HG02571 (cell line): ENCODE measurements around the gene HCFC2.

Experiments used
- ATAC-seq: cut with Tn5 transposase; IDR thresholded peaks from one replicate; pipeline ENCODE4 v1.9.1; 2021; ENCODE audit warnings: mild to moderate bottlenecking, moderate library complexity; ENCODE audit not compliant: unreplicated experiment

Gene HCFC2

DNA sequence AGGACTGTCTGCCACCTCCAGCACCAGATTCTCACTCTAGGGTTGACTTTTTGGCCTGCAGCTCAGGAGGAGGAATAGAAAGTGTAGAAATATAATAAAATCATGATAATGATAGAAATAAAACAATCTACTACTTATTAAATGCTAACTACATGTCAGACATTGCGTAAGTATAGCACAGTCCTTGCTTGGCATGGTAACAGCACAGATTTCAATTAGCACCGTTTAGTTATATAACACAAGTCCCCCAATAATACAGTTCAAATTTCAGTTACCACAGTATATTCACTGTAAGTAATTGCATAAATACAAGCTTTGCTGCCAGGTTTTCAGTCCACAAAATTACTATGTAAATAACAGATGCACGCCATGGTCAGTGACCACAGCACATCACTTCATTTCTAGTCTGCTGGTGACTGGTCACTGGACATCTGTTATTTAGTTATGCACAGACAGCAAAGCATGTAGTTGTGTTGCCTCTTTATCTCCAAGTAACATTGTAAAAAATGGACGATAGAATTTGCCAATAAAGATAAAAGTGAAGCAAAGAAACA lies 7.8 kb upstream of the HCFC2 start:
- ATAC-seq: no peak

DNA sequence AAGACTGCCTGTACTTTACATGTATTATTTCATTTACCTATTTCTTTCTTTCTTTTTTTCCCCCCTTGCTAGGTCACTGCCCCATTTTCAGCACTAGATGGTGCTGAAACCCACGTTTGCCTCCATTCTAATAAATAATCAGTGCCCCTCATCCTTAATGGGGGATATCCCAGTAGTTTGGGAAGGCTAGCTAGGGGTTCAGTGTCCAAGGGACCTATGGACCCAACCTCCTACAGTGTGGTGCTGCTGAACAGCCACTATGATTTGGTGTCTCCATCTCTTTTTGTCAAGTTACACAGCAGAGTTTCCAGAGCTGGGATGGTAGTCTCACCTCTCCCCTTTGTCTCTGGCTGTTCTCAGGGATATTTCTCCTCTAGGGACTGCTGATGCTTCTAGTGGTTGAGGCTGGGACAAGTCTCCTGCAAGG lies 6.5 kb upstream of the HCFC2 start:
- no peak for ATAC-seq

DNA sequence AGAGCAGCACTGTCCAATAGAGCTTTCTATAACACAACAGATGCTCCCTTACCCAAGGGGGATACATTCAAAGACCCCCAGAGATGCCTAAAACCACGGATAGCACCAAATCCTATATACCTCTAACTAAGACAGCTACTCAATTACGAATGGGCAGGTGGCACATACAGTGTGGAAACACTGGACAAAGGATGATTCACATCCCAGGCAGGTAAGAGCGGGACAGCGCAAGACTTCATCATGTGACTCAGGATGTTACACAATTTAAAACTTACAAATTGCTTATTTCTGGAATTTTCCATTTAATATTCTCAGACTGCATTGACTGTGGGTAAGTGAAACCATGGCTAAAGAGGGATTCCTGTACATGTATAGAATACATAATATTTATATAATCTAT lies 5.5 kb upstream of the HCFC2 start:
- ATAC-seq: no peak

DNA sequence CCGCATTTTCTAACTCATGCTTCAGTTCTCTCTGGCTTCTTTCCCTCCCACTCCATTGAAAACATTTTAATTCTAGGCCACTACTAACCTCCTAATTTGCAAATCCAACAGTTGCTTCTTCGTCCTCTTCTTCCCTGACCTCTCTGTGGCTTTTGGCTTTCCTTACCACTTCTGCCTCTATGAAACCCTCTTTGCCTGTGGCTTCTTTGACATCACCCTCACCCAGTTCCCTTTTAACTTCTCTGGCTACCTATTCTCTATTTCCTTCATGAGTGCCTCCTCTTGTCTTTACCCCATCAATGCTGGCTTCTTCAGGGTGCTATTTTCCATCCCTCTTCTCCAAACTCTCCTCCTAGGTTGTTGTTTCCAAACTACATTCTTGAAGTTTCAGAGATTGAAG lies 4.4 kb upstream of the HCFC2 start:
- ATAC-seq: no peak

DNA sequence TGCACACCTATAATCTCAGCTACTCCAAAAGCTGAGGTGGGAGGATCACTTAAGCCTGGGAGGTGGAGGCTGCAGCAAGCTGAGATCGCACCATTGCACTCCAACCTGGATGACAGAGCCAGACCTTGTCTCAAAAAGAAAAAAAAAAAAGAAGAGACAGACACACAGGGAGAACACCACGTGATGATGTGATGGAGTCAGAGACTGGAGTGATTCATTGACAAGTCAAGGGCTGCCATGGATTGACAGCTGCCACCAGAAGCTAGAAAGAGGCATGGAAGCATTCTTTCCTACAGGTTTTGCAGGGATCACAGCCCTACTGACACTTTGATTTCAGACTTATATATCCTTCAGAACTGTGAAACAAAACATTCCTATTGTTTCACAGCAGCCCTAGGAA lies 3.5 kb upstream of the HCFC2 start:
- no peak for ATAC-seq

DNA sequence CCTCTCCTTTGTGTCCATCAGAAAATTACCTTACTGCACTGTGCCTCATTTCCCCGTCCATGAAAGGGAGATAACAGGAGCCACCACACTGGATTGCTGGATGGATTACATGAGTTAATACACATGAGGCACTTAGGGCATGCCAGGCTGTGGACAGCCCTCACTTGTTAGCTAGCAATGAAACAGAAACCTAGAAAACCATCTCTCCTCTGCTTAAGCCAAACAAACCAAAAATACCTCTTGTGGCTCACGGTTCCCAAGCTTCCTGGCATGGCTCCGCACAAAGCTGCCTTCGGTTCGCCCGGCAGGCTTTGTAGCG lies 660 bp upstream of the HCFC2 start:
- ATAC-seq: peak; percentile 30

DNA sequence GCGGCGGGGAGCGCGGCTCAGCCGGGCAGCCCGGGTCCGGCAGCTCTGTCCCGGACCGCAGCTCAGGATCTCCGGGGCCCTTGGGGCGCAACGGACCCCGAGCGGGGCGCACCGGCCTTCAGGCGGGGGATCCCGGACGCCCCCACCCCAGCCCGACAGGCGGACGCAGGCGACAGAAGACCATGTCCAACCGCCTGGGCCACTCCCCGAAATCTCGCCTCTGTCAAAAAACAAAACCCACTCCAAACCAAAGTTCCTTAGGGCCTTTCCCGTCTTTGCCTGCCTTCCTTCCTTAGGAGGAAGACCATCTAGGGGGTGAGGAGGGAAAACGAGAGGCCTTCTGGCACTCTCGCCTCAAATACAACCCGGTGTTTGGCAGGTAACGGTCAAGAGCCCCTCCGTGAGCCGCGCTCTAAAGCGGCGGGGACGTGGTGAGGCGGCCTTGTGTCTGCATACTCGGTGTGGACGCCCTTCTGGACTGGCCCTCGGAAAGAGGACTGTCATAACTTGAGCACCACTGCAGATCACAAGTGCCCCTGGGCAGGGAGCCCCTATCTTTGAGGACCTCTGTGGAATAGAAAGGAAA lies 604 bp downstream of the HCFC2 start:
- ATAC-seq: no peak

DNA sequence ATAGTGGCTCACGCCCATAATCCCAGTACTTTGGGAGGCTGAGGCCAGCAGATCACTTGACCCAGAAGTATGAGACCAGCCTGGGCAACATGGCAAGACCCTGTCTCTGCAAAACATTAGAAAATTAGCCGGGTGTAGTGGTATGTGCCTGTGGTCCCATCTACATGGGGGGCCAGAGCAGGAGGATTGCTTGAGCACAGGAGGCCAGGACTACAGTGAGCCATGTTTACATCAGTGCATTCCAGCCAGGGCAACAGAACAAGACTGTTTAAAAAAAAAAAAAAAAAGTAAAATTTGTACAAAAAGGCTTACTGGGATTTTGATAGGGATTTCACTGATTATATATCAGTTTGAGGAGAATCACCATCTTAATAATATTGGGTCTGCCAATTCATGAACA lies 7.8 kb downstream of the HCFC2 start:
- ATAC-seq: no peak

DNA sequence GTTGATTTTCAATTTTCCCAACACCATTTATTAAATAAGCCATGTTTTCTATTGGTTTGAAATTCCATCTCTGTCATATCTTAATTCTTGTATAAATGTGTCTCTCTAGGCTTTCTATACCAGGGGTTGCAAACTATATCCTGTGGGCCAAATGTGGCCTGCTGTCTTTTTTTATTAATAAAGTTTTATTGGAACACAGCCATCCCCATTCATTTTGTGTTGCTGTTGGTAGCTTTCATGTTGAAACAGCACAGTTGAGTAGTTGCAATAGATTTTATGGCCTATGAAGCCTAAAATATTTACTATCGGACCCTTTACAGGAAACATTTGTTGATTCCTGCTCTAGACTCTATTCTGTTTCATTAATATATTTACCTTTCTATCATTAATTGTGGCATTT lies 9.4 kb downstream of the HCFC2 start:
- ATAC-seq: no peak

DNA sequence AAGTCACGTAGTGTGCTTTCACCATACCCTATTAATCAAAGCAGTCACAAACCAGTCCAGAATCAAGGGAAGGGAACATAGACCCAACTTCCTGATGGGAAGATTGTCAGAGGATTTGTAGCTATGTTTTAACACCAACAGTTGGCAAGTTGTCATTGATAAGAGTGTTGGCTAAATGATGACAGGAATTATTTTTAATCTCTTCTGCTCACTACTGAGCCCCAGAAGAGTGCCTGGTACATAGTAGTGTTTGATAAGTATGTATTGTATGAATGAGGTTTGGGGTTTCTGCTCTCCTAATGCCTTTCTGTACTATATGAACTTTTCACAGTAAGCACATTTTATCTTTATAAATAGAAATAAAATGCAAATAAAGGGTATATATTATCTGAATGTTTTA lies 14.7 kb downstream of the HCFC2 start:
- no peak for ATAC-seq

DNA sequence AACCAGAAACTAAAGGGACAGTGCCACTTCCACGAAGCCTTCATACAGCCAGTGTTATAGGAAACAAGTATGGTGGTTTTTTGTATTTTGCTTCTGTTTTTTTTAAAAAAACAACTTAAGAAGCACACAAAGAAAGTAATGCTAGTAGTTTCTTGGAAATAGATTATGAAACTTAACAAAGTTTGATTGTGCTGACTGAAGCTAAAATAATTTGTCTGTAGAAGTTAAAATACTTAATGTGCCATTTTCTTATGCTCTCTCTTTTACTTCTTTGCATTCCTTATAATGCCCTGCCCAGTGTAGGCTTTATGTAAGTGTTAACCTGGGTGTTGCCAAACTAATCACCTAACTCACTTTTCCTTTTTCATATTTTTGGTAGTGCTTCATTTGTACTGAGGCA lies 16.4 kb downstream of the HCFC2 start:
- ATAC-seq: no peak

DNA sequence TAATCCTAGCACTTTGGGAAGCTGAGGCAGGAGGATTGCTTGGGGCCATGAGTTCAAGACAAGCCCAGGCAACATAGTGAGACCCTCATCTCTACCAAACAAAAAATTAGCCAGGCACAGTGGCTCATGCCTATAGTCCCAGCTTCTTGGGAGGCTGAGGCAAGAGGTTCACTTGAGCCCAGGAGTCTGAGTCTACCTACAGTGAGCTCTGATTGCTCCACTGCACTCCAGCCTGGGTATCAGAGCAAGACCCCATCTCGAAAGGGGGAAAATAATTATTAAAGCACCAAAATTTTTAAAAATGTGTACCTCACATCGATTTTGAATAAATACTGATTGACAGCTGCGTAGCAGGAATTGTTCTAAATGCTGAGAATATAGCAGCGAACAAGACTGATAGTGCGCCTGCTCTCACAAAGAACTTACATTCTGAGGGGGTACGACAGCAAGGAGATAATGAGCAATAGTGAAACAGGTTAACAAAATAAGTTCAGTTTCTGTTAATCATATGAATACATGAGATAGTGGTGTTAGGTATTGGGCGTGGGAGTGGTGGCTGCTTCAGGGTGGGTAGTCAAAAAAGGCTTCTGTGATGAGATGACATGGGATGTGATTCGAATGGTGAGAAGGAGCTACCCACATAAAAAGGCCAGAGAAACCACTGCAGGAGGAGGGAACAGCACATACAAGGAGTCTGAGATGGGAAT lies 19.6 kb downstream of the HCFC2 start:
- peak; percentile 77 for ATAC-seq

DNA sequence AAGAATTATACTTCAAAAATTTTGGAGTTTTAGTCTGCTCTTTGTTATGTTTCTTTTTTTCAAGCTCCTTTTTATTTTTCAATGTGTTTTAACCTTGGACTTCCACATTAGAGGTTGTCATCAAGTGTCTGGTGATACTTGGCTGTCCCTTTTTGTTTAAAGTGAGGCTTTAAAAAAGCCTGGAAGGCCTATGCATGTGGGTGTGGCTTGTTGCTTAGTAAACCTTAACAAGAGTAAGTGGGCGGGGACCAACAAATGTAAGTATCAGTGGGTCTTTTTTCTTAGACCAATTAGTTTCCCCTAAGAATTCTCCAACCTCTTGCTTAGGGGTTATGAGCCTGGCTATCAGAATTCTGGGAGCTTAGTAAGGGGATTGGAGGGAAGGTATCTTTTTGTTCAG lies 26.4 kb downstream of the HCFC2 start:
- ATAC-seq: no peak

DNA sequence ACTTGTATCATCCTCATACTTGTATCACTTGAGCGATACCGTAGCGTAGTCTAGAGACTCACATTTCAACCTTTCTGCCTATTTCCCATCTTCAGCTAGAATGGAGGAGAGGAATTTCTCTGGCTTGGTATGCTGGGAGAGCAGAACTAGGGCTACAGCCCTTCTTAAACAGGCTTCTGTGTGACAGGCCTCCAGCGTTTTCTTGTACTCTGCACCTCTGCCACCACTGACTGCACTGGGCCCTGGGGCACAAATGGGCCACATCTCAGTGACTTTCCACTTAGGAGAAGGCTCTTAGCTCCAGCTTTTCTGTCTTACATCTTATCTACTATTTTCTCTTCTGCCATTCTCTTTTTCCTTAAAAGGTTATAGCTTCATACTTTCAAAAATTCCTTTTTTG lies 26.8 kb downstream of the HCFC2 start:
- ATAC-seq: no peak

DNA sequence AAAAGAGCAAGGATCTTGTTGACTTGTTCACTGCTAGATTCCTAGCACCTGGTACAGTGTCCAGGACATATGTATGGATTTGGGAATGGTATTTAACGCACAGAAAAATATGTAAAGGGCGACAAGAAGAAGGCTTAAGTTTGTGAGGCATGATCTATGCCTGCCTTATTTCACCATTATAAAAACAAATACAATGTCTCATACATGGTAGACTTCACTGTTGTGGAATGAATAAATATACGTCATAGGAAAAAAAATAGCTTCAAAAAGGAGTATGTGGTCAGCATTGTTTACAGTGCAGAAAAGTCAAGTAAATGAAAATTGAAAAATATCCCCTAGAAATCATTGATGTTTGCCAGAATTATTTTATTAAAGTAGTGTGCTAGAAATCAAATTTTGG lies 30.0 kb downstream of the HCFC2 start:
- ATAC-seq: no peak

DNA sequence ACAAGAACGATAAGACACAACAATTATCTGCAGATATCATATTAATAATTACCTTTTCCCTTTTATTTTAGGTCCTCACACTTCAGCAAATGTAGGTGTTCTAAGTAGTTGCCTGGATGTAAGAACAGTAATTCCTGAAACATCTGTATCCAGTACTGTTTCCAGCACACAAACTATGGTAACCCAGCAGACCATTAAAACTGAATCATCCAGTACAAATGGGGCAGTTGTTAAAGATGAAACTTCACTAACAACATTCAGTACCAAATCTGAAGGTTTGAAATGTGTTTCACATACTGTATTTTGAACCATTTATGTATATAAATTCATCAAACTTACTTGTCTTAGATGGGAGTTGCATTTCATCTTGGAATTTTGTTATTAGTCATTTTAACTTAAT lies 31.0 kb downstream of the HCFC2 start:
- ATAC-seq: no peak

DNA sequence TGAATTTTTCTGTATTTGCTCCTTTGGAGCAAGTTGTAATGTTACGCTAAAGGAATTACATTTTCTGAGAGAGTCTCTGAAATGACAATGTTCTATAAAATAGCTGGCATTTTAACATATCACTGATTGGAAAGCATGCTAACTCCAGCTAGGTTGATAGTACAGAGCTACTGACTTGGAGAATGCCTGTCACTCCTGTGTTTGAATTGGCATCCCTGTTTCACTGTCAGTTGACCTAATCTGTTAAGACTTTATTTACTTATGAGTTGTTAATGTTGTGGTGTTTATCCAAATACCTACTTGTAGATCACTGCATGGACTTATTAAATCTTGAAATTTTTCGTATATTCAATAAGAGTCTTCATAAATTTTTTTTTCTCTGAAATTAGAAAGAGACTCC lies 33.6 kb downstream of the HCFC2 start:
- no peak for ATAC-seq

DNA sequence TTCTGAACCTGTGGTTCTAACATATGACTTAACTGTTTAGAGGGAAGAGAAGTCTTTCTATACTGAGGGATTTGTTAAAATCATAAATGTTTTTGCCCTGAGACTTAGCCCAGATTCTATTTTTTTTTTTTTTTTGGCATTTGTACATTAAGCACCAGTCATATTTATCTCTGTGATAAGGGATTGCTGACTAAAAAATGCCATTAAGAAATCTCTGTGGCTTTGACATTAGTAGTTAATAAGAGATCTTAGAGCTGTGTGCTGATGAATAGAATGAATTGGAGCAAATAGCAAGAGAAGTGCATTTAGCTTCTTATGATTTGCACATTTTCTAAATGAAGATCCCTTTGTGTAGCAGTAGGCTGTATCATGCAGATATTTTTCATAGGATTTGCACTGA lies 41.1 kb downstream of the HCFC2 start:
- no peak for ATAC-seq

DNA sequence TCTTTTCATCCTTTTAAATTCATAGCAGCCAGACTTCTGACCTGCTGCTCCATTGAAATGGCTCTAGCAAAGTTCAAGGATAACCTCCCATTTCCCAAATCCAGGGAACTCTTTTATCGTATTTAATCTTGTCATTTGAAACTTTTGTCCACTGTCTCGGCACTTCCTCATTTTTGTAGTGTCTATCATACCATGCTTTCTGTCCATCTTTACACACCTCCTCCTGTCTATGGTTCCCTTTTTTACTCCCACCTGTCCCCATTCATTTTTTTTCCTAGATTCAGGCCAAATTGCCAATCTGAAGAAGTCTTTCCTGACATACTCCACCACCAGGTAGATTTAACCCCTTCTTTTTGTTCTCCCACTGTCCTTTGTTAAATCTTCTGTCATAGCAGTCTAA lies 42.6 kb downstream of the HCFC2 start:
- ATAC-seq: no peak

DNA sequence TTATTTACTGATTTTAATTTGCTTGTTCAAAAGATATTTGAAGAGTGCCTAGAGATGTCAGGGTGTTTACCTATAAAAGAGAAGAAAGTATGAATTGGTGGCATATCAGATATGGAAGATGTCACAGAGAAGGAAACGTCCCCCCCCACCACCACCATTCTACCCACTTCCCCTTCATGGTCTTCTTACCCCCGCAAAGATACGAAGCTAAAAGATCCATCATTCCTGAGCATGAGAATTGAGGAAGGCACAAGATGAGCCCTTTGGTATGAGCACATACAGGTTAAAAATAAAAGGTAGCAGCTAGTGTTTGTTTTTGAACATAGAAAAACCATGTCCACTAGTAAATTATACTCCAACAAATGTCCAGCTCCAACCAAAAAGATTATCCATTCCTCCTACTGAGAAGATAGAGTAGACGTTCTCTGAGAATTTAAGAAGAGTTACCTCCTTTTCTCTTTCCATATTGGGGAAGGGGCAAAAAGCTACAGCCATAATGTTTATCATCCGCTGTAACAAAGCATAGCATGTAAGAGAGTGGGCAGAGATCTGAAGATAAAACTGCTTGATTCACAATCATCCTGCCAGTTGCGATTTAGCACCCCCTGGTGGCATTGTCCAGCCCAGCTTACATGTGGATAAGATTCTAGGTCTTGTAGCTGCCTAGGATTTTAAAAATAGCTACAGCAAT lies 44.6 kb downstream of the HCFC2 start:
- ATAC-seq: no peak

DNA sequence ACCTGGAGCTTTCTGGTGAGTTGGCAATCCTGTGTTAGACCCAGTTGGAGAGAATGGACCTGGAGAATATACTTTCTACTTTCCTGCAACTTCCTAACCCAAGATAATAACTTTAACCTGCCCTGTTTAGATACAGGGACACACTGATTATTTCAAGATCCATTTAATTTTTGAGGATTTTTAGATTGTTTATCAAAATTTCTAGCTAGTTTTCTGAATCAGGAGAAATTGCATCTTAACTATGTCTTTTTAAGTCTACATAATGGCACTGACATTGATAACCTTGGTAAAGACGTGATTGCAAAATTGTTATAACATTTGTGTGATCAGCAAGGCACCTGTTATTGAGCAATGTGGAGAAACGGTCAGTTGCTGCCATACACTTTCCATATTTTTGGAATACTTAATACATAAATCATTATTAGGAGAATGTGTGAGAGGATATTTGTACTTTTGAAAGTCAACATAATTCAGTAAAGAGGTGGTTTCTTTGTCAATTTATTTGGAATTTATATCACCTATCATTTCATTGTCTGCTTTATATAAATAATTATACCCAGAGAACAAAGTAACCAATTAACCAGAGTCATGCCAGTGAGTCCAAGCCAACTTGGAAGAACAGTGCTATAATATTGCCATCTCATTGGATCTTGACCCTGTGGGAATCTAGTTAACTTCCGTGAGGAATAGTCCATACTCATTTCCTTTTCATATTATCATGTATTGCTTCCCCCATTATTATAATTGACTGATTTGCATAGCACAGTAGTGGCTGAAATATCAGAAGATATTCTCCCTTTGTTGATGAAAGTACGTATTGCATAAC lies 45.3 kb downstream of the HCFC2 start:
- no peak for ATAC-seq
